Activated CD8-positive, alpha-beta memory T cell treated with anti-CD3 and anti-CD28 coated beads, Interleukin-2, amount 50 U/mL, for 48 hours (primary cell): ENCODE measurements around the gene RRM2.

Experiments
- DNase-seq: peaks from one replicate; pipeline ENCODE4 v3.0.0-alpha.2; 2020

The RRM2 gene

DNA sequence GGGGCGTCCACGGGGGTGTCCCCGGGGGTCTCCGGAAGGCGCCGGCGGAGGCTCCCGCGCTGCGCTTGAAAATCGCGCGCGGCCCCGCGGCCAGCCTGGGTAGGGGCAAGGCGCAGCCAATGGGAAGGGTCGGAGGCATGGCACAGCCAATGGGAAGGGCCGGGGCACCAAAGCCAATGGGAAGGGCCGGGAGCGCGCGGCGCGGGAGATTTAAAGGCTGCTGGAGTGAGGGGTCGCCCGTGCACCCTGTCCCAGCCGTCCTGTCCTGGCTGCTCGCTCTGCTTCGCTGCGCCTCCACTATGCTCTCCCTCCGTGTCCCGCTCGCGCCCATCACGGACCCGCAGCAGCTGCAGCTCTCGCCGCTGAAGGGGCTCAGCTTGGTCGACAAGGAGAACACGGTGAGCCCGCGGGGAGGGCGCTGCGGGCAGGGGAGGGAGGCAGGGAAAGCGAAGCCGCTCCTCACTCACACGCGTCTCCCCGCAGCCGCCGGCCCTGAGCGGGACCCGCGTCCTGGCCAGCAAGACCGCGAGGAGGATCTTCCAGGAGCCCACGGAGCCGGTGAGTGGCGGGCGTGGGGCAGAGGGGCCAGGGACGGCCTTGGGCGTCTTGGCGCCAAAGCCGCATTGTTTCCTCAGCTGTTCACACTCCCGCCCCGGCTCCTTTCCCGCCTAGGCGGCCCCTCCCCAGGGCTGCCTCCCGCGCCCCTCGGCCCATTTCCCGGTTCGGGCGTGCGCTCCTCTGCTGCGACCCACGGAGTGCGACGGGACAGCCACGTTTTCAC is at the start of gene RRM2:
Gene RRM2, plus strand, starts transcription at position 240 of the 781 bp plus-strand sequence. Its CDS starts 60 bp downstream, at position 300.
- DNase-seq, result peak; percentile 98

DNA sequence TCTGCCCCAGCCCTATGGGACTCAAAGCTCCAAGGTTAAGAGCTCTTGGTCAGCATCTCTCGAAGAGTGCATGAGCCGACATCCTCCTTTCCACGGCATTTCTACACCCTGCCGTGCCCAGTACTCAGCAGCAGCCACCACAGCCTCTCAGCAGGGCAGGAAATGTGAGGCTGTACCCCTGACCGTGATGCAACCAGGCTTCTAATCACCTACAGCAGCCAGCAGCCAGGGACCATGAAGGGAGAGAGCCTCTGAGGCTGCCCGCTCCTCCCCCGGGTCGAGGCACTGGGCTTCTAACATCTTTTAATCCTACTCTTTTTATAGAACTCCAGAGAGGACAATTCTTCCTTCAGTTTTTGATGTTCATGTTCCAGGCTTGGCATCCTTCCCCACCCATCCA is 48.8 kb upstream of the RRM2 start:
- no peak for DNase-seq

DNA sequence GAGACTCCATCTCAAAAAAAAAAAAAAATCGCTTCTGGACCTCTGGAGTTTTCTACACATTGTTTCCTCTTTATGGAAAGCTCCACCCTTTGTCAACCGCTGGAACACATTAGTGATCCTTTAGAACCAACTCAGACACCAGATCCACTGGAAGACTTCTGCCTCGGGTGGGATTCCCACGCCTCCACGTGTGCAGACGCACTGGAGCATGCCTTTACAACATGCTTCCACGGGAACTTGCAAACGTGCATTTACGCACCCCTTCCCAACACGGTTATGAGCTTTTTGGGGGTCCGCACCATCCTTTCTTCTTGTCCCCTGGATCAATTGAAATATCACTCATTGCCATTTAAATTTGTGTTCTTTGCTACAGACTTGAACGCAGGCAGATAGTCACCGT is 47.4 kb upstream of the RRM2 start:
- no peak for DNase-seq

DNA sequence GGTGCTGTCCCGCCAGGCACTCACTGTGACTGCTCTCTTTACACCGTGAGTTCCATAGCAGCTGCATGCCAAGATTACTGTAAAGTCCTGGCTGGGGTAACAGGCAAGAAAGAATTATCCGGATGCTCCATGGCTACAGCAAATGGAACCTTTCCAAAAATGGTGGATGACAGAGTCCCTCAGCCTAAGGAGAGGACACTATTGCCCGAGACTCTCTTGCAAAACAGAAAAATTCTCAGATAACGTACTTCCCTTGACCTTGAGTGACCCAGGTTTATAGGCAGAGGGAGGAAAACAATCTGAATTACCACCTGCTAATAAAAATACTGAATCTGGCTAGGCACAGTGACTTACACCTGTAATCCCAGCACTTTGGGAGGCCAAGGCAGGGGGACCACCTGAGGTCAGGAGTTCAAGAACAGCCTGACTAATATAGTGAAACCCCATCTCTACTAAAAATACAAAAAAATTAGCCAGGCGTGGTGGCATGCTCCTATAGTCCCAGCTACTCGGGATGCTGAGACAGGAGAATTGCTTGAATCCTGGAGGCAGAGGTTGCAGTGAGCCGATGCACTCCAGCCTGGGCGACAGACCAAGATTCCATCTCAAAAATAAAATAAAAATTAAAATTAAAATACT is 46.8 kb upstream of the RRM2 start:
- DNase-seq, result no peak

DNA sequence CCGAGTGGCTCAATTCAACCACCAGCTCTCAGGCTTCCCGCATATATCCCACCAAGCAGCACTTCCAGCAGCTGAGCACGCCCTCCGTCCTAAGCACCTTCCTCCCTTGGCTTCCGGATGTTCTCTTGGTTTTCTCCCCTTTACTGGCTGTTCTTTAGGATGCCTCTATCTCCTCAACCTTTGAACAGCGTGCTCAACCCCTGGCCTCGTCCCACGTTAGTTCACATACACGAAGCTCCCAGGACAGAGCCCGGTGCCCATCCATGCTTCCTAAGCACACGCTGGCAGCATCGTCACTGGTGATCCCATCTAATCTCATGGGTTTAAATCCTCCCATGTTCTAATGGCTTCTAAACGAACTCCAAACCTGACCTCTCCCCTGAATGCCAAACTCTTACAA is 46.0 kb upstream of the RRM2 start:
- DNase-seq, result no peak

DNA sequence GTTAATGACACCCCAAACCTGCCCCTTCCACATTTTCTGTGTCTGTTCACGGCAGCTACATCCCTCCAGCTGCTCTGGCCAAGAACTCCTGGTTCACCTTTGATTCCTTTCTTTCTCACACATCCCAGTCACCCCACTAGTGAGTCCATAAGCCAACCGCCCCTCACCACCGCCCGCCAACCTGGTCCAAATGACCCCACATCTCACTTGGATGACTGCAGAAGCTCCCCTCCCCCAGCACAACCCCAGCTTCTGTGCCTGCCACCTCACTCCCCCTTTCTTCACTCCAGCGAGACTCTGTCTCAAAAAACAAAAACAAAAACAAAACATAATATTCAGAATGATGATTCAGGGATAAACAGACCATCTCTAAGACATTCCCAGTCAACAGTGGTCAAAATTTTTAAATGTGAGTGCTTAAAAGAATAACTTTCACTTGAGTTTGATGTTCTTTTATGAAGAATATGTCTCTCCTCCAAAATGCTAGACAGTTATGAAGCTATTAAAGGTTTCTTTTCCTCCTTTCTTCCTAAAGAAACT is 45.5 kb upstream of the RRM2 start:
- no peak for DNase-seq

DNA sequence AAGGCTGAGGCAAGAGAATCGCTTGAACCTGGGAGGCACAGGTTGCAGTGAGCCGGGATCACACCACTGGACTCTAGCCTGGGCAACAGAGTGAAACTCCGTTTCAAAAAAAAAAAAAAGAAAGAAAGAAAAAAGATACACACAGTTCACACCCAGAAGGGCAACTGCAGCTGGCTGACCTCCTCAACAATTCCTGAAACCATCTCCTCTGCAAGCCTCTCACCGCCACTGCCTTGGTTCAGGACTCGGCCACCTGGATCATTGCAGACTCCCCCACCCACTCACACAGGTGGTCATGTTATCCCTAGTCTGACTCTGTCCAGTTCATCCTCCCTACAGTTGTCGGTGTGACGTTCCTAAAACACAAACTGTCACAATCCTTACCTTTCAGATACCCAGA is 44.5 kb upstream of the RRM2 start:
- no peak for DNase-seq

DNA sequence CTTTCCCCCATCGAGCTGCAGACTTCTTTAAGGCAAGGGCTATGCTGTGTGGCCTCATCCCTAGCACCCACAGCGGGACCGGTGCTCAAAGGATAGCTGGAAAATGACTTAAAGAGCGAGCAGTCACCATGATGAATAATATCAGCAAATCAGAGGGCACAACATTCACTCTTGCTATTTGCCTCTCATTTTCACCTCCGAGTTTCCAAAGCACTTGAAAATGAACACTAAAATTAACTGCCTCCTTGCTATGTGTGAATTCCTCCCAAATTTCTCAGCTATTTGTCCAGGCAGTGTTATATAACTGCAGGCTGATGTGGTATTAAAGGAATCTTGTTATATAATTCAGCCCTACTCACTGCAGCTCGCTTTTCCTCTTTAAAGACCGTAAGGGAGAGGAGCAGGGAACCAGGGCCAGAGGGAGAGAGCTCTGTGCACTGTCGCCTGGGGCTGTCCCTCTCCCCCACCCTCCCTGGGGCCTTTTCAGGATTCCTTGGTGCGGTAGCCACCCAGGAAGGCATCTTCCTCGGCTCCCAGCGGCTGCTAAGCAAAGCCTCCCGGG is 43.8 kb upstream of the RRM2 start:
- DNase-seq, result no peak

DNA sequence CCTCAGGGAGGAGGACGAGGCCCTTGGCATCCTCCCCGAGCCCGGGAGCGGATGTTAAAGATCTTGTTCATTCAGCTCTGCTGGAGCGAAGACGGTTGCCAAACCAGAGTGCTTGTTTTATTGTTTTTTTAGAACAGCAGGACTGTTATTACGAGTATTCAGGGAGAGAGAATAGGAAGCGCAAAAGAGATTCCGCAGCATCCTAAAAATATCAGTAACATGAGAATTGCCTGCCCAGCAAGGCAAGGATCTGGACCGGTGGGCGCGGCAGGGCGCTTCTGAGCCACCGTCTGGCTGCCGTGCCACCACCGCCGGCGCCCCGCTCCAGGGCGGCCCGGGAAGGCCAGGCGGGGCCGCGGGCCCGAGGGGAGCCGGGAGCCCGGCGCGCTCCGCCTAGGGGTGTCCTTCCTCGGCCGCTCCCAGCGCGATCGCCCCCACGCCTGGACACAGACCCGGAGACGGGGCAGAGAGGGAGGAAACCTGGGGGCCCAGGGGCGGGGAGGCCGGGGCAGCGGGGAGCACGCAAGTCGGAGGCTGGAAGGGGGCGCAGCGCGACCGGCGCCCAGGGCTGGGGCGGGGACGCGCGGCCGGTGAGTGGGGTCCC is 43.2 kb upstream of the RRM2 start:
- peak; percentile 54 for DNase-seq

DNA sequence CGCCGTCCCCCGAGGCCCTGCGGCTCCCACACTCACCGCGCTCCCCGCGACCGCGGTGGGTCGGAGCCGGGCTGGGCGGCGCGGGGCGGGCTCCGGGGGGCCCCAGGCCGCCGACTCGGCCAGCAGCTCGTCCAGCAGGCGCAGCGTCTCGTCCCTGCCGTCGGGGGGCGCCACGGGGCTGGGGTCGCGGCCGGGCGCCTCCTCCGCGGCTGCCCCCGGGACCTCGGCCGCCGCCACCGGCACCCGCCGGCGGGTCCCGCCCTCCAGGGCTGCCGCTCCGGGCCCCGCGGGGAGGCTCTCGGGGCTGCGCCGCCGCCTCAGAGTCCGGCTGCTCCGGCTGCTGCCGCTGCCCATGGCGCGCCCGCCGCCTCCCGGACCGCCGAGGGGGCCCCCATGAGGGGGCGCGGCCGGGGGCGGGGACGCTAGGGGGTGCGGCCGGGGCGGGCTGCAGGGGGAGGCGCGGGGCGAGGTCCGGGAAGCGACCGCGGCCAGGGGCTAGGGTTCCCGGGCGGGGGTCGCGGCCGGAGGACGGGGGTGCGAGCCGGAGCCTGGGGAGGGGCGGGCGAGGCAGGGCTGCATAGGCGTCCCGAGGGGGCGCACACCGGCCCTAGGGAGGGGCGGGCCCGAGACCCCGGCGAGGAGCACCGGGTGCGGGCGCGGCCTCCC is 42.5 kb upstream of the RRM2 start, which contains the start of gene CYS1:
Gene CYS1, minus strand, starts transcription at position 542 of the 666 bp plus-strand sequence. Its CDS starts 188 bp downstream, at position 354.
- peak; percentile 59 for DNase-seq

DNA sequence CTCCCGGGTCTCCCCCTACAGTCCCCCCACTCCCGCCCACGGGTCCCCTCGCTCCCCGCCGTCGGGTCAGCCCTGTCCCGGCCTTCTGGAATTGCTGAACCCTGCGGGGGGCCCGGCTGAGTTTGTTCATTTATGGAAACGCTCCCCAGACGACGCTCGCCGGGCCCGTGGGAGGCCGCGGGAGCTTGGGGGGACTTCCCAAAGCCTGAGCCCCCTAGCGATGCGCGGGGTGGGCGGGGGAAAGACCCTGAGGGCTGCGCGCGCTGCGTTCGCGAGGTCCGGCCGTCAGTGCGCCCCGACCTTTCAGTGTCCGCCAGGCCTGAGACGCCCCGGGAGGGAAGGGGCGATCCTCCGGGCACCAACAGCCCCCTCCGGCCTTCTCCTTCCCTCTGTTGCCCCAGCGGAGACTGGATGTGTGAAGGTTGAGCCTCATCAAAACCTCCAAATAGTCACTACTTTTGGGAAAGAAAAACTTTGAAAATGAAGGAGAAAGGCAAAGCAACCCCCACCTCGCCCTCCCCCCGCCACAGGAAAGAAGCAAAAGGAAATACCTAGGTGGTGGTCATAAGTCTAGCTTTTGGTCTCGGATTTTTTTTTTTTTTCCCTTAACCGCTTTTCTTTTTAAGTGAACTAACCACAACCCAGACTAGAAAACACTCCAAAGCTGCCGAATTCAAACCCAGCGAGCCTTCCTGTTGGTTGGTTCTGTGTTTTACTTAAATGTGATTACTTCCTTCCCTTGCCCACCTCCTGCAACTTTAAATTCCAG is 41.8 kb upstream of the RRM2 start:
- DNase-seq, result peak; percentile 61

DNA sequence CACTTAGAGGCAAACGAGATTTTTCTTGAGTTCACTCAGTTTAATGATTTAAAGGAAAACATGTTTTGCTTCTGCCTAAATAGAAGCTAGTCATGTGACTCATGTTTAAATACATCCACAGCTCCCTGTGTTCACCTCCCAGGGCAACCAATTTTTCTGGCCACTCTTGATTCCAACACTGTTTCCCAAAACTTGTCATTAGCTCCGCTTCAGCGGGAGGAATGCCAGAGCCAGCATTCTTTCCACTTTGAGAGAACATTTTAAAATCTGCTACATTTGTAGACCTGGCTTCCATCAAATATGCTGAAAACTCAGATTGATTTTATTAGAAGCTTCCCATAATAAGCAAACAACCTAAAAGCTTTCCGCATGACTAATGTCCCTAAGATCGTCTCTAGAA is 39.5 kb upstream of the RRM2 start:
- no peak for DNase-seq

DNA sequence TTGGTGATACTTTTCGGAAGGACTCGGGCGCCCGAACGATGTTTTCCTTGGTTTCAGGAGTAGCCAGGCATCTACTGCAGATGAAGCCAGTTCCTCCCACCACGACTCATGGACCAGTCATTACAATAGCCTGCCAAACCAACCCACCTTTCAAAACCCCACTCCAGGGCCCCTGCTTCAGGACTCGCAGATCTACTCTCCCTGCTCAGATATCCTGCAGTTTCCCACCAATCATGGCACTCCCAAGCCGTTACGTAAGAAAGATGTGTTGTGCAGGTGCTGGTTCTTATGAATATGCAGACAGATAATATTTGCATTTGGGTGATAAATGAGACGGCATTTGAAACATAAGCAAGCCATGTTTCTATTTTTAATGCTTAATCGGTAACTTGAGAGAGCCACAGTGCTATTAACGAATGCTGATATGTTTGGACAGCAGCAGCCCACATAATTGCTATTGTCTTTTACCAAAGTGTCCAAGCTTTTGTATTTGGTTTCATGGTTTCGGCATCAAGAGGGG is 38.8 kb upstream of the RRM2 start:
- no peak for DNase-seq

DNA sequence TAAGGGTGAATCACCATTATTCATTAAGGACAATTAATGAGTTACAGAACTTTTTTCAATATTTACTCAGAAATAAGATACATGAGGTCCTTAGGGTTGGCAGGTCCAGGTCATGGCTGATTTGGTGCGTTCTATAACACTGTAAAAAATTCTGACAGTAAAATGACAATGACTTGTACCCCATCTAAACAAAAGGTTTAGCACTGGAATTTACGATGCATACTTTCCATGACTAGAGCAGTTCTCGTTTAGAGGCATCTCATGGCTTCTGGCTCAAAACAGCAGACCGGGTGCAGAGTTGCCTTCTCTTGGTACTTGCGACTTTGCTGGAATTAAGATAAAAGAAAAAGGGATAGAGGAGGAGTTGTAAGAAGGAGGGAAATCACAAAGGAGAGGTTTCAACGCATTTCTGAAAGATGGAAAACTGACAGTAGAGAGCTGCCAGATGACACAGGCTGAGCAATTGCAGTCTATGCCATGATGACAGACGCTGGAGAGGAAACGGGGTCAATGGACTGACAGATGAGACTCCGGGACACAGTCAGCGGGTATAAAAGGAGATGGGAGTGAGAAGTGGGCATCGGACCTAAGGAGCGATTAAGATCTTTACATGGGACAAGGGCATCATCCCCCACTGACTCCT is 38.2 kb upstream of the RRM2 start:
- DNase-seq, result no peak

DNA sequence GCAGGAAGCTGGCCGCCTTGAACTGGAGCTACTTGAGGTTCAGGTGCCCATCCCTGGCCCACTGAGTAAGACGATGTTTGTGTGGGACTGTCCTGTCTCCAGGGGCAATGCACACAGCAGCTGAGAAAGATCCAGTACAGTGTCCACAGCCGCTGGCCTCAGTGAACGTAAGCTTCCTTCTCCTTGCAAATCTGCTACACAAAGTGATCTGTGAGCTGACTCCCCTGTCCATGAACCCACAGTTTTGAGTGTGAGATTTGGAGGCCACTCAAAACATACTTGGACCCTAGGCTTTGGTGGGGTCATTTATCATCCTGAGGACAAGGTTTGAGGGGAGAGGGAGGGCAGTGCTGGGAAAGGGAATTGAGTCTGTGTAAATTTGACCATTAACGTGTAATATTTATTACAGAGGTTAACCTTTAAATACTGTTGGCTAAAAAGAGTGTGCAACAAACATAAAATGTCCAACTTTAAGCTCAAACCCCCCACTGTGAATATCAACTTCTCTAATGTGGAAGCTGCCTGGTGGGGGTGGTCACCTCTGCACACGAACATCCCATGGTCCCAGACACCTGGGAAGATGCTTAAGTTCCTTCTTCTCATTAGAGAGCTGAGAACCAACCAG is 37.4 kb upstream of the RRM2 start:
- DNase-seq, result no peak

DNA sequence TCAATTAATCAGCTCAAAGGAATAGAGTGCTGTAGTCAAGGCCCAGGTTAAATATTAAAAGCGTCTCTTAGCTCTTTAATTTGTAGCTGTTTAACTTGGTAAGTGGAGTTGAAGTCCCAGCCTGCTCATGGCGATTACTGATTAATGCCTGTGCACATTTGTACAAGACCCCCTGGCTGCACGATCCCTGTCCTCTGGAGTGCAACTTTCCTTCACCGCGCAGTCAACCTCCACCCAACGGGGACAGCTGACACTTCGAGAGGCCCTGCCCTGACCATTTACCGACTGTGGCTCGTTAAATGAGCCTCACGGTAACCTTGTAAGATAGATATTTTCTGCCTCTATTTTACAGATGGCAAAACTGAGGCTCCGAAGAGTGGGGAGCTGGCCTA is 36.9 kb upstream of the RRM2 start:
- DNase-seq, result no peak

DNA sequence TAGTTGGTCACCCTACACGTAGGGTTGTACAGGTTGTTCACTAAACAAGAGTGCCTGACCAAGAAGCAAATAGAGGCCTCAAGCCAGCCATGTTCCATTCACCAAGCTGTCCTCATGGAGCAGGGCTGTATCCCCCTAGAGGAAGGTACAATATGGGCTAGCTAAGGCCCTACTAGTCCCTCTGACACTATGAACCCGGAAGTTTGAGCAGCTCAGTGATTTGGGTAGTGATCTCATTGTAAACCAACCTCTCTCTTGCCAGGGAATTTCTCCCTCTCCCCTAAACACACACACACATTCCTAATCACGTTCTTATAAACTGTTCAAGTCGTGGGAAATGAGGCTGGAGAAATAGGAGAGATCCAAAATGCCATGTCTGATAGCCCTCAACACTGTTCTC is 35.6 kb upstream of the RRM2 start:
- no peak for DNase-seq

DNA sequence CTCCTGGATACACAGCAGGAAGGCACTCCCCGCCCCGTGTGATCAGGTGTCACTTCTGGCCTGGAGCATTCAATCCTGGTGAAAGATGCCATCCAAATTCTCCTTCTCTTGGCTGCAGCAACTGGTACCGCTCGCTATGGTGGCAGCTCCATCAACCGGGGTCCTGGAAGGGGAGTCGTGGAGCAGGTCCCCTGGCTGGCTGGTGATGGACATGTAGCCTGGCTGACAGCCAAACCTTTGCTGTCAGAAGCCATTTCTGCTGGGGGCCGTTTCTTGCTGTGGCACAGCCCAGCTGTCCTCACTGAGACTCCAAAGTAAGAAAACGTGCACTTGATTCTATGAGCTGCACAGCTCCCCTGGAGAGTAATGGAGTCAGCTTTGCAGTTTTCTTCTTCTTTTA is 35.2 kb upstream of the RRM2 start:
- DNase-seq, result no peak

DNA sequence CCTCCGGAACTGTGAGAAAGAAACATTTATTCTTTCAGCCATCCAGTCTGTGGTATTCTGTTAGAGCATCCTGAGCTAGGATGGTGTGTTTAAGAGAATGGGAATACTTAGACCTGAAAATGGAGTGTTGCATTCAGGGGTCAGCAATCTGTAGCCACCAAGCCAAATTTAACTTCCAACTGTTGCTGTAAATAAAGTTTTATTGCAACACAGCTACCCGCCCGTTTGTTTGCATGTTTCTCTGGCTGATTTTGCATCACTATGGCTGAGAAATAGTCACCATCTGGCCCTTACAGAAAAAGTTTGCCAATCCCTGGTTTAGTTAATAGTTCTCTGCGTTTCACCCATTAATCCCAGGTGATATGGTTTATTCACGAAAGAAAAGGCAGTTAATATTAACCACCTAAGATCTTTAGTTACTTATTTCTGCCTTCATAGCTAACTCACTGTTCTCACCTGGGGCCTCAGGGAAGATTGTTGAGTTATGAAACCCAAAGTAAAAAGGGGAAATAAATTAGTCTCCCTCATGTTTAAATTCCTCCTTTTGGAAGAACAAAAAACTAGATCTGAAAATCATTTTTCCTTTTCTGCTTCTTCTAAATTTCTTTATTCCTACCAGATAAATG is 32.9 kb upstream of the RRM2 start:
- no peak for DNase-seq

DNA sequence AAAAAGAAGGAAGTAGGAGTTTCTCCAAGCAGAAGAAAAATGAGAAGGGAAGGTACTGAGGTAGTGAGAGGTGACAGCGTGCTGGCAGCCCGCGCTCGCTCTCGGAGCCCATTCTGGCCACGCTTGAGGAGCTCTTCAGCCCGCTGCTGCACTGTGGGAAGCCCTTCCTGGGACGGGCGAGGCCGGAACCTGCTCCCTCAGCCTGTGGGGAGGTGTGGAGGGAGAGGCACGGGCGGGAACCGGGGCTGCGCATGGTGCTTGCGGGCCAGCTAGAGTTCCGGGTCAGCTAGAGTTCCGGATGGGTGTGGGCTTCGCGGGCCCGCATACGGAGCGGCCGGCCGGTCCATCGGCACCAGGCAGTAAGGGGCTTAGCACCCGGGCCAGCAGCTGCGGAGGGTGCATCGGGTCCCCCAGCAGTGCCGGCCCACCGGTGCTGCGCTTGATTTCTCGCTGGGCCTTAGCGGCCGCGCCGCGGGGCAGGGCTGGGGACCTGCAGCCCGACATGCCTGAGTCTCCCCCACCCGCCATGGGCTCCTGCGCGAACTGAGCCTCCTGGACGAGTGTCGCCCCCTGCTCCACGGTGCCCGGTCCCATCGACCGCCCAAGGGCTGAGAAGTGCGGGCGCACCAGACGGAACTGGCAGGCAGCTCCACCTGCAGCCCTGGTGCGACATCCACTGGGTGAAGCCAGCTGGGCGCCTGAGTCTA is 31.2 kb upstream of the RRM2 start:
- peak; percentile 54 for DNase-seq
